DMS79 treated with DMSO at 0.1 percent for 48 hours (cell line): ENCODE results near the gene ERFE.

ENCODE experiments used
- DNase-seq: peaks from one replicate; lab custom pipeline; 2025; lab: John Stamatoyannopoulos, UW

The ERFE gene

GRCh38 chr2:238155051-238155760, 3.6 kb upstream of the ERFE start:
- DNase-seq: no peak

- no peak for DNase-seq
These were observed 2.7 kb upstream of the ERFE start for GRCh38 chr2:238155761-238156694.

- peak; percentile 49 for DNase-seq
These were observed 1.2 kb upstream of the ERFE start for GRCh38 chr2:238157506-238158017.

- DNase-seq: no peak
These were observed 707 bp upstream of the ERFE start for GRCh38 chr2:238158018-238158508.

- no peak for DNase-seq
These were observed 335 bp downstream of the ERFE start for GRCh38 chr2:238159071-238159539.

GRCh38 chr2:238159661-238160205, 963 bp downstream of the ERFE start:
- no peak for DNase-seq

- no peak for DNase-seq
These were observed 1.7 kb downstream of the ERFE start for GRCh38 chr2:238160206-238161129.

- DNase-seq: no peak
These were observed 2.7 kb downstream of the ERFE start for GRCh38 chr2:238161291-238162051.

- DNase-seq: no peak
These were observed 3.6 kb downstream of the ERFE start for GRCh38 chr2:238162251-238162845.

- DNase-seq: no peak
These were observed 4.2 kb downstream of the ERFE start for GRCh38 chr2:238162846-238163441.

GRCh38 chr2:238163481-238164198, 4.9 kb downstream of the ERFE start:
- DNase-seq: peak; percentile 33

- DNase-seq: no peak
These were observed 6.1 kb downstream of the ERFE start for GRCh38 chr2:238164906-238165287.

- no peak for DNase-seq
These were observed 6.6 kb downstream of the ERFE start for GRCh38 chr2:238165288-238165921.

GRCh38 chr2:238166391-238167343, 7.9 kb downstream of the ERFE start:
- no peak for DNase-seq

- DNase-seq: no peak
These were observed 8.6 kb downstream of the ERFE start for GRCh38 chr2:238167344-238167715.

GRCh38 chr2:238167761-238168160, 9.0 kb downstream of the ERFE start:
- DNase-seq: no peak
